PC-9 (cell line): Measurements from ENCODE around the gene CAPN3. TPM values are rescaled to one million over a fixed set of nuclear protein-coding genes. Genes with fewer than 3 reads are reported as not detected.
A peak's percentile ranks its signal among the peaks of the same experiment; 100 is the strongest.

Source experiments
- BruUV-seq: library from RNA; stranded (reverse); fragments of 400-500 nt; replicated peaks from 2 replicates; lab custom pipeline; 2021; lab: Mats Ljungman, UMichigan
- CTCF ChIA-PET: fragments of 300-600 bp; sonication (Branson Sonifier 250); formaldehyde crosslinking; loops from one replicate; lab custom pipeline; 2022; ENCODE audit warnings: antibody characterized with exemption; lab: Charles Lee
- POLR2A ChIA-PET: fragments of 300-600 bp; sonication (Branson Sonifier 250); formaldehyde crosslinking; loops from one replicate; lab custom pipeline; 2022; ENCODE audit warnings: antibody characterized with exemption; ENCODE audit not compliant: unreplicated experiment; lab: Charles Lee
- DNase-seq, 2 experiments: peaks; one replicate each; pipeline versions ENCODE4 v3.0.0 to v3.0.0-alpha.2; 2015 to 2022; ENCODE audit warnings: mixed read lengths in 1 of 2
- H2AFZ ChIP-seq: fragments of 200-600 bp; sonication (generic); 2 replicates; pipeline ENCODE4 v1.8.1; 2017; ENCODE audit warnings: antibody characterized with exemption
- H3F3A ChIP-seq: fragments of 200-600 bp; sonication (generic); 2 replicates; pipeline ENCODE4 v1.8.1; 2017; ENCODE audit warnings: antibody characterized with exemption, mild to moderate bottlenecking, low read depth; ENCODE audit not compliant: insufficient read depth
- H3K27ac ChIP-seq: fragments of 200-600 bp; sonication (generic); 2 replicates; pipeline ENCODE4 v1.6.1; 2016; ENCODE audit warnings: mixed run types
- H3K27me3 ChIP-seq: fragments of 200-600 bp; sonication (generic); 2 replicates; pipeline ENCODE4 v1.6.1; 2016; ENCODE audit warnings: low read depth, mixed run types; ENCODE audit not compliant: insufficient read depth
- H3K36me3 ChIP-seq: fragments of 200-600 bp; sonication (generic); 2 replicates; pipeline ENCODE4 v1.6.1; 2016; ENCODE audit warnings: low read depth, mixed run types
- H3K4me1 ChIP-seq: fragments of 200-600 bp; sonication (generic); replicated peaks from 2 replicates; pipeline ENCODE4 v1.6.1; 2016; ENCODE audit warnings: mixed run types; ENCODE audit not compliant: insufficient read depth
- H3K4me2 ChIP-seq: fragments of 200-600 bp; sonication (generic); 2 replicates; pipeline ENCODE4 v1.6.1; 2017; ENCODE audit warnings: mixed run types
- H3K4me3 ChIP-seq: fragments of 200-600 bp; sonication (generic); 2 replicates; pipeline ENCODE4 v1.6.1; 2016; ENCODE audit warnings: mixed run types
- H3K79me2 ChIP-seq: fragments of 200-600 bp; sonication (generic); 2 replicates; pipeline ENCODE4 v1.6.1; 2017; ENCODE audit warnings: low read depth, mixed run types
- H3K9me2 ChIP-seq: fragments of 200-600 bp; sonication (generic); 2 replicates; pipeline ENCODE4 v1.8.1; 2017; ENCODE audit warnings: mild to moderate bottlenecking; ENCODE audit not compliant: insufficient read depth
- H3K9me3 ChIP-seq: fragments of 200-600 bp; sonication (generic); 2 replicates; pipeline ENCODE4 v1.8.1; 2016; ENCODE audit warnings: low read depth; ENCODE audit not compliant: insufficient read depth
- H4K20me1 ChIP-seq: fragments of 200-600 bp; sonication (generic); 2 replicates; pipeline ENCODE4 v1.8.1; 2017; ENCODE audit not compliant: insufficient read depth
- EZH2 ChIP-seq: fragments of 200-600 bp; sonication (generic); IDR thresholded peaks from 2 replicates; pipeline ENCODE4 v1.8.0; 2017; ENCODE audit warnings: antibody characterized with exemption, low read depth
- intact Hi-C: fragments of 100-400 bp; cut with micrococcal nuclease; formaldehyde crosslinking; loops from one replicate; pipeline ENCODE4 v1.10.0; 2022; ENCODE audit not compliant: unreplicated experiment
- total RNA-seq: library from RNA; stranded (reverse); gene quantifications from 2 replicates; pipeline ENCODE4 v1.2.3, GENCODE V29; 2021
- TF ChIP-seq, protein P1 (sequence below): fragments of 200-600 bp; sonication (generic); conservative IDR thresholded peaks from 2 replicates; pipeline ENCODE4 v1.6.1; 2017; ENCODE audit warnings: mixed run types, antibody characterized with exemption, mild to moderate bottlenecking, moderate library complexity

The CAPN3 gene
- total RNA-seq, 1 experiment from 2014 or later = 0.50 TPM

DNA sequence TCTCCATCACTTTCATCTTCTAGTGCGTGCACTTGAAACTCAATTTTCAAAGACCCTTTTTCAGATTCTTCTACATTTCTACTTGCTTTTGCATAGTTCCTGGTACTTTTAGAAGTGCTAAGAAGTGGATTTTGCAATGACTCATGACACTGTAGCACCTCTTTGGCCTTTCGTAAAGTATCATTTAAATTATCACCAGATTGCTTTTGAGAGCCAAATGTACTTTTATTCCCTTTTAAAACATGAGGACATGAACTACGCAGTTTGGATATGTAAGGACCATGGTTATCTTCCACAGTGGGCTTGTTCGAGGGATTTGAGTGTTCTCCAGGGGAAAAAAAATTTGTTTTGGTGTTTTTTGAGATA is 91.1 kb downstream of the CAPN3 start:
- H3K9me3 ChIP-seq = no peaks in the 10 kb centered on the region
- TF ChIP-seq, protein P1, sequence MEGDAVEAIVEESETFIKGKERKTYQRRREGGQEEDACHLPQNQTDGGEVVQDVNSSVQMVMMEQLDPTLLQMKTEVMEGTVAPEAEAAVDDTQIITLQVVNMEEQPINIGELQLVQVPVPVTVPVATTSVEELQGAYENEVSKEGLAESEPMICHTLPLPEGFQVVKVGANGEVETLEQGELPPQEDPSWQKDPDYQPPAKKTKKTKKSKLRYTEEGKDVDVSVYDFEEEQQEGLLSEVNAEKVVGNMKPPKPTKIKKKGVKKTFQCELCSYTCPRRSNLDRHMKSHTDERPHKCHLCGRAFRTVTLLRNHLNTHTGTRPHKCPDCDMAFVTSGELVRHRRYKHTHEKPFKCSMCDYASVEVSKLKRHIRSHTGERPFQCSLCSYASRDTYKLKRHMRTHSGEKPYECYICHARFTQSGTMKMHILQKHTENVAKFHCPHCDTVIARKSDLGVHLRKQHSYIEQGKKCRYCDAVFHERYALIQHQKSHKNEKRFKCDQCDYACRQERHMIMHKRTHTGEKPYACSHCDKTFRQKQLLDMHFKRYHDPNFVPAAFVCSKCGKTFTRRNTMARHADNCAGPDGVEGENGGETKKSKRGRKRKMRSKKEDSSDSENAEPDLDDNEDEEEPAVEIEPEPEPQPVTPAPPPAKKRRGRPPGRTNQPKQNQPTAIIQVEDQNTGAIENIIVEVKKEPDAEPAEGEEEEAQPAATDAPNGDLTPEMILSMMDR = no peak
- no peak for TF ChIP-seq EZH2
- intact Hi-C loops = no loop called here
- no peaks in the 10 kb centered on the region for H3K79me2 ChIP-seq
- ChIA-PET POLR2A (no interaction called here), CTCF (no interaction called here)
- no peak for DNase-seq
- BruUV-seq = TSS peak; percentile 13
- no peak overlapping the region for H3K4me3 ChIP-seq
- no peak overlapping the region for H2AFZ ChIP-seq
- H3K36me3 ChIP-seq = no peaks in the 10 kb centered on the region
- no peak overlapping the region for H3K27ac ChIP-seq
- no peaks in the 10 kb centered on the region for H3K27me3 ChIP-seq
- H3K4me1 ChIP-seq = no peaks in the 10 kb centered on the region
- H3F3A ChIP-seq = no peaks in the 10 kb centered on the region
- no peaks in the 10 kb centered on the region for H3K9me2 ChIP-seq
- no peak overlapping the region for H3K4me2 ChIP-seq
- no peaks in the 10 kb centered on the region for H4K20me1 ChIP-seq

DNA sequence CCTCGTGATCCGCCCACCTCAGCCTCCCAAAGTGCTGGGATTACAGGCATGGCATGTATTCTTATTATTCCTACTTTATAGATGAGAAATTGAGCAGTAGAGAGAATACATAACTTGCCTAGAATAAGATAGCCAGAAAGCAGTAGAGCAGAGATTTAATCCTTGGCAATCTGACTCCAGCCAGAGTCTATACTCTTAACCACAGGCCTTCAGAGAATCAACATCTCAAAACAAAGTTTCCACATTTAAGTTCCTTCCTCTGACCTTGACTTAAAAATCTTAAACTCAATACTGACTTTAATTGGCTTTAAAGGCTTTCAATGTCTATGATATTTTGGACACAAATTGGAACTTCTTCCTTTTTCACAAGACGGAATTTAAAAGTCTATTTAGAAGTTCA is 94.5 kb downstream of the CAPN3 start:
- H3K27me3 ChIP-seq = no peaks in the 10 kb centered on the region
- DNase-seq = no peak
- H3K4me2 ChIP-seq = no peak overlapping the region
- H2AFZ ChIP-seq = no peak overlapping the region
- no peaks in the 10 kb centered on the region for H3K36me3 ChIP-seq
- BruUV-seq = no TSS peak
- ChIA-PET POLR2A (no interaction called here), CTCF (no interaction called here)
- H3K79me2 ChIP-seq = no peaks in the 10 kb centered on the region
- TF ChIP-seq EZH2 = no peak
- TF ChIP-seq, protein P1 = no peak
- H4K20me1 ChIP-seq = no peaks in the 10 kb centered on the region
- no peak overlapping the region for H3K4me3 ChIP-seq
- intact Hi-C loops = no loop called here
- H3F3A ChIP-seq = no peaks in the 10 kb centered on the region
- no peaks in the 10 kb centered on the region for H3K9me3 ChIP-seq
- no peaks in the 10 kb centered on the region for H3K9me2 ChIP-seq
- H3K27ac ChIP-seq = no peak overlapping the region
- H3K4me1 ChIP-seq = no peaks in the 10 kb centered on the region

DNA sequence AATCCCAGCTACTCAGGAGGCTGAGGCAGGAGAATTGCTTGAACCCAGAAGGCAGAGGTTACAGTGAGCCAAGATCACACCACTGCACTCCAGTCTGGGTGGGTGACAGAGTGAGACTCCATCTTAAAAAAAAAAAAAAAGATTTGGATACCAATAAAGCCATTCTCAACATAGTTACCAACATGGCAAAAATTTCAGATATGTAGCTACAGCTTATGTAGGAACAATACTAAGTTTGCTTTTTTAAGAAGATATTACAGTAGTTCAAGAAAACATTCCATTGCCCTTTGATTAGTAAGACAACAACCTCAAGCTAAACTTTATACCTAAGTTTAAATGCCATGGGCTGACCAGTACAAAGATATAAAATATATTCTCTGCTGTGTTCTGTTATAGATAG is 97.2 kb downstream of the CAPN3 start:
- Histone ChIP-seq H3K79me2 (no peaks in the 10 kb centered on the region), H3K4me2 (no peak overlapping the region), H3K9me3 (no peaks in the 10 kb centered on the region), H3F3A (no peaks in the 10 kb centered on the region), H4K20me1 (no peaks in the 10 kb centered on the region), H3K27me3 (no peaks in the 10 kb centered on the region), H3K4me1 (no peaks in the 10 kb centered on the region), H3K27ac (no peak overlapping the region), H3K9me2 (no peaks in the 10 kb centered on the region), H3K36me3 (no peaks in the 10 kb centered on the region), H3K4me3 (no peak overlapping the region), H2AFZ (no peak overlapping the region)
- POLR2A ChIA-PET = no interaction called here
- DNase-seq = no peak
- TF ChIP-seq EZH2 = no peak
- TF ChIP-seq, protein P1 = no peak
- no TSS peak for BruUV-seq
- intact Hi-C loops = no loop called here
- CTCF ChIA-PET = no interaction called here
